K562 (cell line): ENCODE data around the gene SGMS1. TPM values are rescaled to one million over a fixed set of nuclear protein-coding genes. Genes with fewer than 3 reads are reported as not detected.
A peak's percentile ranks its signal among the peaks of the same experiment; 100 is the strongest.

Experiments
- ATAC-seq: fragments of 200-7000 bp; cut with Tn5 transposase; 3 replicates; pipeline ENCODE4 v1.9.1; 2020; ENCODE audit warnings: moderate library complexity
- BruUV-seq: library from RNA; stranded (reverse); fragments of 400-500 nt; replicated peaks from 2 replicates; lab custom pipeline; 2021; lab: Mats Ljungman, UMichigan
- CTCF ChIA-PET: fragments of 300-600 bp; formaldehyde crosslinking; extraction: SDS; loops from one replicate; lab custom pipeline; 2021; ENCODE audit warnings: low intra/inter-chr PET ratio; lab: Yijun Ruan, JAX
- POLR2A ChIA-PET: fragments of 300-600, 350-650 bp; sonication (Branson Sonifier 250); formaldehyde crosslinking; extraction: SDS; loops from one replicate; lab custom pipeline; 2021; ENCODE audit warnings: antibody characterized with exemption, inconsistent platforms; lab: Yijun Ruan, JAX
- DNase-seq, 4 experiments: peaks; one replicate each; pipeline versions ENCODE4 v3.0.0 to v3.0.0-alpha.2; 2011 to 2018; ENCODE audit warnings: low spot score in 3 of 4, mixed read lengths in 3 of 4; ENCODE audit errors: extremely low read depth in 1 of 4
- FAIRE-seq: peaks from 2 replicates; lab custom pipeline; 2011; peaks lifted over from hg19 to GRCh38; lab: Jason Lieb, UNC
- H2AFZ ChIP-seq: 2 replicates; pipeline ENCODE4 v1.6.0; 2011; ENCODE audit warnings: low read depth, low read length, control low read depth, inconsistent platforms
- H3K27ac ChIP-seq: fragments of 200-600 bp; 3 replicates; pipeline ENCODE4 v1.8.0; 2011; ENCODE audit warnings: low read depth, mild to moderate bottlenecking, control low read depth, inconsistent platforms, low read length, moderate library complexity, mixed read lengths; ENCODE audit errors: extremely low read depth
- H3K27me3 ChIP-seq, 2 experiments: fragments of 300-600 bp in 1 of 2; 2 replicates in 1 of 2; 3 replicates in 1 of 2; pipeline versions ENCODE4 v1.6.0 to v1.8.0; 2011; ENCODE audit warnings: inconsistent platforms in 2 of 2, low read length in 2 of 2, mild to moderate bottlenecking in 1 of 2, mixed read lengths in 1 of 2, moderate library complexity in 1 of 2; ENCODE audit not compliant: control insufficient read depth in 2 of 2, insufficient read depth in 2 of 2
- H3K36me3 ChIP-seq: fragments of 300-600 bp; 3 replicates; pipeline ENCODE4 v1.8.0; 2011; ENCODE audit warnings: mild to moderate bottlenecking, low read length, inconsistent platforms; ENCODE audit not compliant: control insufficient read depth, insufficient read depth
- H3K4me1 ChIP-seq, 2 experiments: fragments of 200-600 bp in 1 of 2; replicated peaks in 1 of 2; 2 replicates in 1 of 2; 3 replicates in 1 of 2; pipeline versions ENCODE4 v1.5.1 to v1.8.0; 2011; ENCODE audit warnings: inconsistent platforms in 2 of 2, low read length in 2 of 2, mild to moderate bottlenecking in 1 of 2, mixed read lengths in 1 of 2, moderate library complexity in 1 of 2; ENCODE audit not compliant: control insufficient read depth in 2 of 2, insufficient read depth in 2 of 2
- H3K4me2 ChIP-seq: 2 replicates; pipeline ENCODE4 v1.6.1; 2011; ENCODE audit warnings: low read length, control low read depth, inconsistent platforms, mixed read lengths; ENCODE audit not compliant: insufficient read depth
- H3K4me3 ChIP-seq: fragments of 200-600 bp; sonication (generic), shearing (Covaris generic); 2 replicates; pipeline ENCODE4 v1.5.1; 2016; ENCODE audit warnings: control low read depth, inconsistent platforms
- H3K79me2 ChIP-seq: fragments of 200-600 bp; 3 replicates; pipeline ENCODE4 v1.8.0; 2011; ENCODE audit warnings: low read length, inconsistent platforms; ENCODE audit not compliant: control insufficient read depth, insufficient read depth
- H3K9ac ChIP-seq, 2 experiments: 2 replicates each; pipeline versions ENCODE4 v1.6.0 to v1.6.1; 2011; ENCODE audit warnings: low read depth in 2 of 2, low read length in 2 of 2, control low read depth in 1 of 2, inconsistent platforms in 1 of 2, mild to moderate bottlenecking in 1 of 2, mixed read lengths in 1 of 2; ENCODE audit not compliant: insufficient read depth in 1 of 2
- H3K9me1 ChIP-seq: one replicate; pipeline ENCODE4 v1.6.0; 2011; ENCODE audit warnings: inconsistent platforms, mild to moderate bottlenecking, low read length, moderate library complexity; ENCODE audit not compliant: control insufficient read depth, insufficient read depth
- H3K9me3 ChIP-seq: replicated peaks from 2 replicates; pipeline ENCODE4 v1.5.1; 2011; ENCODE audit warnings: low read depth, low read length, inconsistent platforms; ENCODE audit not compliant: control insufficient read depth, insufficient read depth
- H4K20me1 ChIP-seq: replicated peaks from 2 replicates; pipeline ENCODE4 v1.6.1; 2011; ENCODE audit warnings: low read length, inconsistent platforms, mixed read lengths; ENCODE audit not compliant: control insufficient read depth, insufficient read depth
- ARID1B ChIP-seq: fragments of 450-650 bp; IDR thresholded peaks from 2 replicates; pipeline ENCODE4 v1.6.1; 2016; ENCODE audit warnings: antibody characterized with exemption, mild to moderate bottlenecking, inconsistent platforms
- ATF1 ChIP-seq, 2 experiments: fragments of 450-650 bp in 1 of 2; IDR thresholded peaks; 2 replicates each; pipeline ENCODE4 v1.6.1; 2016; ENCODE audit warnings: missing compliant biosample characterization in 1 of 2, missing genetic modification characterization in 1 of 2
- CREM ChIP-seq: IDR thresholded peaks from 2 replicates; pipeline ENCODE4 v1.6.1; 2014; ENCODE audit warnings: antibody characterized with exemption, low read depth
- ELF4 ChIP-seq: fragments of 450-650 bp; formaldehyde crosslinking; IDR thresholded peaks from 2 replicates; pipeline ENCODE4 v1.4.0; 2022; ENCODE audit warnings: missing genetic modification characterization
- EZH2 ChIP-seq: IDR thresholded peaks from 2 replicates; pipeline ENCODE4 v1.6.1; 2012; ENCODE audit warnings: low read depth, mild to moderate bottlenecking, inconsistent platforms, low read length, borderline replicate concordance
- RAD21 ChIP-seq, 2 experiments: fragments of 250-450 bp in 1 of 2; fragments of 450-650 bp in 1 of 2; sonication (Bioruptor Pico) in 1 of 2; formaldehyde crosslinking in 1 of 2; IDR thresholded peaks in 1 of 2; conservative IDR thresholded peaks in 1 of 2; 2 replicates each; pipeline versions ENCODE4 v1.4.0 to v1.8.0; 2020 to 2022; ENCODE audit warnings: mild to moderate bottlenecking in 2 of 2, moderate library complexity in 1 of 2
- SRSF7 ChIP-seq: fragments of 200-400 bp; formaldehyde crosslinking; optimal IDR thresholded peaks from 2 replicates; pipeline ENCODE3; 2017; ENCODE audit warnings: mild to moderate bottlenecking, low read depth, low read length
- TBL1XR1 ChIP-seq, 2 experiments: IDR thresholded peaks; 2 replicates each; pipeline ENCODE4 v1.6.1; 2012; ENCODE audit warnings: improper control_type of control experiment in 2 of 2, low read length in 2 of 2, mild to moderate bottlenecking in 1 of 2
- ZNF668 ChIP-seq: fragments of 250-450 bp; sonication (Bioruptor Pico); IDR thresholded peaks from 2 replicates; pipeline ENCODE4 v1.8.0; 2022; ENCODE audit warnings: mild to moderate bottlenecking, inconsistent platforms
- WGBS: fragments of 100-300 bp; shearing (Covaris generic); methylation state at CpG from one replicate; pipeline ENCODE4 v1.1.6; 2016; ENCODE audit warnings: low coverage, mixed read lengths; ENCODE audit not compliant: insufficient coverage; ENCODE audit errors: missing lambda C conversion rate; 5-methylcytosine and 5-hydroxymethylcytosine counted together
- in situ Hi-C: fragments of 300-500 bp; cut with MboI; formaldehyde crosslinking; loops from 4 replicates; pipeline ENCODE4 v1.15.0; 2018; ENCODE audit warnings: inconsistent platforms, mixed read lengths
- intact Hi-C: fragments of 100-400 bp; cut with micrococcal nuclease; formaldehyde crosslinking; loops from 2 replicates; pipeline ENCODE4 v1.14.2; 2022
- polyA plus RNA-seq, 8 experiments: library from polyadenylated mRNA; depleted of rRNA in 4 of 8; stranded (reverse) in 5 of 8; unstranded in 3 of 8; fragments of >200 nt; fragmentation: Nextera tagmentation in 2 of 8; fragmentation: Illumina TruSeq in 1 of 8; extraction: Ambion mirVana in 2 of 8; extraction: Trizol in 1 of 8; gene quantifications; 2 replicates each; pipeline versions ENCODE4 v1.2.1 to v1.2.3, GENCODE V29; 2011 to 2014; ENCODE audit warnings: inconsistent platforms in 1 of 8, missing spikeins in 1 of 8
- total RNA-seq, 7 experiments: library from RNA; depleted of rRNA in 6 of 7; stranded (reverse); fragments of >200 nt in 6 of 7; fragmentation: Illumina TruSeq in 2 of 7; extraction: Trizol in 2 of 7; gene quantifications; 2 replicates each; pipeline versions ENCODE4 v1.2.1 to v1.2.3, GENCODE V29; 2011 to 2021; ENCODE audit warnings: low replicate concordance in 1 of 7
- TF ChIP-seq, protein P1 (sequence below), 3 experiments: IDR thresholded peaks in 2 of 3; conservative IDR thresholded peaks in 1 of 3; 2 replicates each; pipeline ENCODE4 v1.5.1; 2011 to 2012; ENCODE audit warnings: low read length in 3 of 3, mild to moderate bottlenecking in 3 of 3, control low read depth in 2 of 3, improper control_type of control experiment in 1 of 3, inconsistent platforms in 1 of 3, low read depth in 1 of 3, mixed read lengths in 1 of 3, moderate library complexity in 1 of 3; ENCODE audit not compliant: insufficient read depth in 2 of 3
- TF ChIP-seq, protein P2 (sequence below), 2 experiments: fragments of 450-650 bp; formaldehyde crosslinking in 1 of 2; IDR thresholded peaks; 2 replicates each; pipeline versions ENCODE4 v1.4.0 to v1.6.1; 2014 to 2020; ENCODE audit warnings: mild to moderate bottlenecking in 2 of 2, borderline replicate concordance in 1 of 2, low read depth in 1 of 2

Gene SGMS1
- total and polyA plus RNA-seq, 9 of the 15 experiments (the other 6 are each of a cell fraction or from before 2014, with no cell fraction given), result 22.6 to 232 (median 82.2) TPM

- no peak overlapping the region for H3K4me2 ChIP-seq
- H3K36me3 ChIP-seq, result no peaks in the 10 kb centered on the region
- in situ Hi-C loops, result no loop called here
- no peak overlapping the region for H3K27ac ChIP-seq
- BruUV-seq, result no TSS peak
- H3K9me3 ChIP-seq, result no peaks in the 10 kb centered on the region
- DNase-seq (peak; percentile 42 to 68 (median 60)), FAIRE-seq (no peak), ATAC-seq (peak; percentile 88)
- ChIA-PET POLR2A (interaction anchor here (1.7 to 2.9 kb wide), 2 partner anchors 9 to 11 kb away, joined by 3 to 8 read pairs; no protein-coding TSS in a partner anchor), CTCF (interaction anchor here (0.5 to 1.3 kb wide), 8 partner anchors 49 to 362 kb away, joined by 3 to 5 read pairs (median 4); no protein-coding TSS in a partner anchor)
- H3K79me2 ChIP-seq, result no peaks in the 10 kb centered on the region
- H3K4me3 ChIP-seq, result no peak overlapping the region
- no peak overlapping the region for H3K9ac ChIP-seq
- no peak overlapping the region for H2AFZ ChIP-seq
- no peaks in the 10 kb centered on the region for H3K27me3 ChIP-seq
- intact Hi-C loops, result loop anchor here (1.0 to 5.0 kb wide), 5 partner anchors 36 to 361 kb away; no protein-coding TSS in a partner anchor
- WGBS, result 21% methylated on average over 1 of the region's 1 CpG
- H3K9me1 ChIP-seq, result no peaks in the 10 kb centered on the region
- H3K4me1 ChIP-seq, result peaks cover 9 to 16% of the 10 kb centered on the region in 2 experiments; a peak in 3 of 5 replicates
- H4K20me1 ChIP-seq, result no peaks in the 10 kb centered on the region
- no peak for TF ChIP-seq ZNF668 (CRISPR knock-in tag)
- TF ChIP-seq, protein P1, sequence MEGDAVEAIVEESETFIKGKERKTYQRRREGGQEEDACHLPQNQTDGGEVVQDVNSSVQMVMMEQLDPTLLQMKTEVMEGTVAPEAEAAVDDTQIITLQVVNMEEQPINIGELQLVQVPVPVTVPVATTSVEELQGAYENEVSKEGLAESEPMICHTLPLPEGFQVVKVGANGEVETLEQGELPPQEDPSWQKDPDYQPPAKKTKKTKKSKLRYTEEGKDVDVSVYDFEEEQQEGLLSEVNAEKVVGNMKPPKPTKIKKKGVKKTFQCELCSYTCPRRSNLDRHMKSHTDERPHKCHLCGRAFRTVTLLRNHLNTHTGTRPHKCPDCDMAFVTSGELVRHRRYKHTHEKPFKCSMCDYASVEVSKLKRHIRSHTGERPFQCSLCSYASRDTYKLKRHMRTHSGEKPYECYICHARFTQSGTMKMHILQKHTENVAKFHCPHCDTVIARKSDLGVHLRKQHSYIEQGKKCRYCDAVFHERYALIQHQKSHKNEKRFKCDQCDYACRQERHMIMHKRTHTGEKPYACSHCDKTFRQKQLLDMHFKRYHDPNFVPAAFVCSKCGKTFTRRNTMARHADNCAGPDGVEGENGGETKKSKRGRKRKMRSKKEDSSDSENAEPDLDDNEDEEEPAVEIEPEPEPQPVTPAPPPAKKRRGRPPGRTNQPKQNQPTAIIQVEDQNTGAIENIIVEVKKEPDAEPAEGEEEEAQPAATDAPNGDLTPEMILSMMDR (IDR thresholded peaks at IDR 0.05 in 2 of 3, conservative IDR thresholded peaks at IDR 0.05 in 1 of 3; ENCODE audit: insufficient read depth in 2 of 3, low read depth in 1 of 3, low read length in 3 of 3), result peak; percentile 74 to 89 (median 76)
- no peak for TF ChIP-seq ELF4 (CRISPR knock-in tag)
- no peak for TF ChIP-seq ATF1 (CRISPR knock-in tag; IDR thresholded peaks at IDR 0.05)
- peak; percentile 40; the same call in 1 of the 2 replicates for TF ChIP-seq ATF1 (tag; IDR thresholded peaks at IDR 0.05)
- TF ChIP-seq SRSF7, result no peak
- TF ChIP-seq, protein P2, sequence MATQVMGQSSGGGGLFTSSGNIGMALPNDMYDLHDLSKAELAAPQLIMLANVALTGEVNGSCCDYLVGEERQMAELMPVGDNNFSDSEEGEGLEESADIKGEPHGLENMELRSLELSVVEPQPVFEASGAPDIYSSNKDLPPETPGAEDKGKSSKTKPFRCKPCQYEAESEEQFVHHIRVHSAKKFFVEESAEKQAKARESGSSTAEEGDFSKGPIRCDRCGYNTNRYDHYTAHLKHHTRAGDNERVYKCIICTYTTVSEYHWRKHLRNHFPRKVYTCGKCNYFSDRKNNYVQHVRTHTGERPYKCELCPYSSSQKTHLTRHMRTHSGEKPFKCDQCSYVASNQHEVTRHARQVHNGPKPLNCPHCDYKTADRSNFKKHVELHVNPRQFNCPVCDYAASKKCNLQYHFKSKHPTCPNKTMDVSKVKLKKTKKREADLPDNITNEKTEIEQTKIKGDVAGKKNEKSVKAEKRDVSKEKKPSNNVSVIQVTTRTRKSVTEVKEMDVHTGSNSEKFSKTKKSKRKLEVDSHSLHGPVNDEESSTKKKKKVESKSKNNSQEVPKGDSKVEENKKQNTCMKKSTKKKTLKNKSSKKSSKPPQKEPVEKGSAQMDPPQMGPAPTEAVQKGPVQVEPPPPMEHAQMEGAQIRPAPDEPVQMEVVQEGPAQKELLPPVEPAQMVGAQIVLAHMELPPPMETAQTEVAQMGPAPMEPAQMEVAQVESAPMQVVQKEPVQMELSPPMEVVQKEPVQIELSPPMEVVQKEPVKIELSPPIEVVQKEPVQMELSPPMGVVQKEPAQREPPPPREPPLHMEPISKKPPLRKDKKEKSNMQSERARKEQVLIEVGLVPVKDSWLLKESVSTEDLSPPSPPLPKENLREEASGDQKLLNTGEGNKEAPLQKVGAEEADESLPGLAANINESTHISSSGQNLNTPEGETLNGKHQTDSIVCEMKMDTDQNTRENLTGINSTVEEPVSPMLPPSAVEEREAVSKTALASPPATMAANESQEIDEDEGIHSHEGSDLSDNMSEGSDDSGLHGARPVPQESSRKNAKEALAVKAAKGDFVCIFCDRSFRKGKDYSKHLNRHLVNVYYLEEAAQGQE (IDR thresholded peaks at IDR 0.05; ENCODE audit: borderline replicate concordance), result peak; percentile 82
- TF ChIP-seq, protein P2 (CRISPR knock-in tag; IDR thresholded peaks at IDR 0.05; ENCODE audit: low read depth), result no peak
- TF ChIP-seq EZH2, result no peak
- peak in 1 of 2 experiments; percentile 23; a peak in 1 of 4 replicates for TF ChIP-seq TBL1XR1 (IDR thresholded peaks at IDR 0.05; ENCODE audit: low read length in 2 of 2)
- 0 out of 2 replicates have a peak, but pooled peaks have one; percentile 3 for TF ChIP-seq CREM
- TF ChIP-seq RAD21 (CRISPR knock-in tag; conservative IDR thresholded peaks at IDR 0.05 in 1 of 2, IDR thresholded peaks at IDR 0.05 in 1 of 2), result peak; percentile 91 to 97
- 0 out of 2 replicates have a peak, but pooled peaks have one; percentile 11 for TF ChIP-seq ARID1B
Measured at GRCh38 chr10:50291261-50291850, 332.4 kb downstream of the SGMS1 start.
